Activated T-helper 2 cell treated with anti-CD3 and anti-CD28 coated beads, Interferon-gamma antibody, Interleukin-2, Interleukin-4, amounts not matched to agents 10 μg/mL and 5 μg/mL and 100 μg/mL, durations not matched to agents 14 hours and 24 hours and 36 hours (primary cell): ENCODE data around the gene DNAJB13. TPM values are rescaled to one million over a fixed set of nuclear protein-coding genes. Genes with fewer than 3 reads are reported as not detected.
"Not testable (repeated sequence)": the region's sequence is repeated elsewhere in the genome, so short reads cannot be mapped to it uniquely, and the experiment has no call there.

Source experiments
- DNase-seq: peaks from one replicate; pipeline ENCODE4 v3.0.0; 2021; ENCODE audit warnings: low spot score
- H3K27ac Mint-ChIP-seq: one replicate; pipeline ENCODE4 v1.8.0; 2021; ENCODE audit warnings: mixed read lengths
- H3K27me3 Mint-ChIP-seq: one replicate; pipeline ENCODE4 v1.8.0; 2021; ENCODE audit warnings: low read depth, mixed read lengths
- H3K36me3 Mint-ChIP-seq: one replicate; pipeline ENCODE4 v1.8.0; 2021; ENCODE audit warnings: low read depth, mixed read lengths
- H3K4me1 Mint-ChIP-seq: one replicate; pipeline ENCODE4 v1.8.0; 2021; ENCODE audit warnings: low read depth, mixed read lengths
- H3K4me3 Mint-ChIP-seq: one replicate; pipeline ENCODE4 v1.8.0; 2021; ENCODE audit warnings: low read depth, mild to moderate bottlenecking, moderate library complexity, mixed read lengths
- H3K9me3 Mint-ChIP-seq: one replicate; pipeline ENCODE4 v1.8.0; 2021; ENCODE audit warnings: mixed read lengths
- intact Hi-C: fragments of 100-400 bp; cut with micrococcal nuclease; formaldehyde crosslinking; loops from one replicate; pipeline ENCODE4 v1.15.1; 2023
- total RNA-seq: library from RNA; stranded (reverse); gene quantifications from 2 replicates; pipeline ENCODE4 v1.2.3, GENCODE V29; 2022

Gene DNAJB13, protein sequence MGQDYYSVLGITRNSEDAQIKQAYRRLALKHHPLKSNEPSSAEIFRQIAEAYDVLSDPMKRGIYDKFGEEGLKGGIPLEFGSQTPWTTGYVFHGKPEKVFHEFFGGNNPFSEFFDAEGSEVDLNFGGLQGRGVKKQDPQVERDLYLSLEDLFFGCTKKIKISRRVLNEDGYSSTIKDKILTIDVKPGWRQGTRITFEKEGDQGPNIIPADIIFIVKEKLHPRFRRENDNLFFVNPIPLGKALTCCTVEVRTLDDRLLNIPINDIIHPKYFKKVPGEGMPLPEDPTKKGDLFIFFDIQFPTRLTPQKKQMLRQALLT
- 0.44 and 0.52 TPM in 2 replicates for total RNA-seq

DNA sequence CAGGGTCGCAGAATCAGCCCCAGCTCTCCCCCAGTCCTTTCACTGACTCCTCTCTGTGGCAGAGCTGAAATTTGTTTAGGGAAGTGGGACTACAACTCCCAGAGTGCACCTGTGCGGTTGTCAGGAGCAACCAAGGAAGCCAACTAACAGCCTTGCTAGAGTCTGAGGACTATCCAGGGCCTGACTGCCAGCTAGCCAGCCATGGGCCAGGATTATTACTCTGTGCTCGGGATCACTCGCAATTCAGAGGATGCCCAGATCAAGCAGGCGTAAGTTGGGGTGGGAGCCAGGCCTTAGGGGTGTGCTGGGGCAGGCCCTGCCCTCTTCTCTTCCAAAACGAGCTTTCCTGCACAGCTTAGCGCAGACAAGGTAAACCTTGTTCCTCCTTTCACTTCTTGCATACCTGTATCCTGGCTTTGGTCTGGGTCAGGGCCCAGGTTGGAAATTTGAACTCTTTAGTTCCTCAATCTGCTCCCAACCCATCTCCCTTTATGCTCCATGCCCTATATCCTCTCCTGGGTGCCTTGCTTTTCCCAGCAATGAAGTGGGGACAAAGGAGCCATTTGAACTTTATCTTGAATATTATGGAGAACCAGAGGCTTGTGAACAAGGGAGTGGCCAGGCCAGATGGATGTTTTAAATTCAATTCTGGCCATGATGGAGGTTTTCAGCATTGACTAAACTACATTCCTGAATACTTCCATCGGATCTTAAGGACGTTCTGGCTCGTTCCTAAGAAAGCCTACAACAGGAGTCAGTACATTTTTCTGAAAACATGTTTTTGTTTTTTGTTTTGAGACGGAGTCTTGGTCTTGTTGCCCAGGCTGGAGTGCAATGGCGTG, at the start of gene DNAJB13:
Gene DNAJB13, plus strand, starts transcription at position 158 of the 842 bp plus-strand sequence. Its CDS starts 44 bp downstream, at position 202.
- H3K4me3 Mint-ChIP-seq, result no peak within 1 kb of the TSS
- H3K4me1 Mint-ChIP-seq, result peaks cover under 1% of the 10 kb centered on the region
- H3K36me3 Mint-ChIP-seq, result no peaks in the 10 kb centered on the region
- peaks cover 4% of the 10 kb centered on the region for H3K27me3 Mint-ChIP-seq
- no peak for DNase-seq
- intact Hi-C loops, result no loop called here
- H3K27ac Mint-ChIP-seq, result no peak within 1 kb of the TSS
- no peaks in the 10 kb centered on the region for H3K9me3 Mint-ChIP-seq

DNA sequence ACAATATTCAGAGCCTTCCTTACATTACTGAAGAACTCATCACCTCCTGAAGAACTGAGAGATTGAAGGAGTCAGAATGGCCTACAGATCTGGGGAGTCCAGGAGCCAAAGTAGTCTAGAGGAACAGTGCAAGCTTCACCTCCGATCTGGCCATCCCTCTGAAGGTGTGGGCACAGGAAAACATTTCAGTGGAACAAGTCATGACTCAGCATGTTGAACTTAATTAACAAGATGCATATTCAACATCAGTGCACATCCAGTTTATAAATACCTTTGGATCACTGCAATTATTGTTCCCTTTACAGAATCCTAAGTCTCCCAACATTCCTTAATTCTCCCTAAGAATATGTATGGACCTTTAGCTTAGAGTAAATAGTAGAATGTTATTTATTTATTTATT, 48.5 kb upstream of the DNAJB13 start:
- H3K36me3 Mint-ChIP-seq, result peaks cover 34% of the 10 kb centered on the region

DNA sequence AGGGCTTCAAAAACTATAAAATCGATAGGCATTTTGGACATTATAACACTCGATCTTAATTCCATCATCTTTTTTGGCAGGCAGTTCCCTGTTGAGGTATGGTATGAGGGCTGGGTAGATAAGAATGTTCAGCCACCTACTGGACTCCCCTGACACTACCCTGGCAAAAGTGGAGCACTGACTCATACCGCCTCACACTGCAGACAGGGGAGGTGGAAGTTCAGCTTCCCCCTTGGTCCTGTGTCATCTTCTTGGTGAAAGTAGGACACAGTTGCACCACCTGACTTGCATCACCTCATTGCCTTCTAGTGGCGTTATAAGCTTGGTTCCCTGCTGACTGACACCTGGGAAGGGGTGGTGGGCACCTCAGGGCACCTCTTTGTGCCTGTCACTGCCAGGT, 43.6 kb upstream of the DNAJB13 start:
- DNase-seq, result no peak
- H3K36me3 Mint-ChIP-seq, result peaks cover 26% of the 10 kb centered on the region

More for the DNA sequence above, 48.5 kb upstream of the DNAJB13 start:
- intact Hi-C loops, result no loop called here
- DNase-seq, result no peak
- Mint-ChIP-seq H3K9me3 (no peaks in the 10 kb centered on the region), H3K4me3 (no peak overlapping the region), H3K27ac (no peak overlapping the region), H3K4me1 (no peaks in the 10 kb centered on the region), H3K27me3 (no peaks in the 10 kb centered on the region)

DNA sequence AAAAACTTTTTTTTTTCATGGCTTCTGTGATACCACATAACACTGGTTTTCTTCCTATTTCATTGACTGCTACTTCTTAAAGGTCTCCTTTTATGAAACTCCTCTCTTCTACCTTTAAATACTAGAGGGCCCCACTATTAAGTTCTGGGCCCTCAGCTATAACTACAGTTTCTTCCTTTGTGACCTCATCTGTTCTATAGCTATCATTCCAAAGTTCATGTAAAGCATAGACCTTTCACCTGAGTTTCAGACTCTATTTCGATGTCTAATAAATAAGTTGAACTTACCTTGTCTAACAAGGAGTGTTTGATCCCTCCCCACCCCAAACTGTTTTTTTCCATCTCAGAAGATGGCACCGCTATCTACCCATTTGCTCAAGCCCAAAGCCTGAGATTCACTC, 38.8 kb upstream of the DNAJB13 start:
- Mint-ChIP-seq H3K4me1 (no peaks in the 10 kb centered on the region), H3K27ac (no peak overlapping the region), H3K36me3 (peaks cover 47% of the 10 kb centered on the region), H3K27me3 (no peaks in the 10 kb centered on the region), H3K4me3 (no peak overlapping the region), H3K9me3 (no peaks in the 10 kb centered on the region)
- no peak for DNase-seq
- intact Hi-C loops, result no loop called here

More for the DNA sequence above, 43.6 kb upstream of the DNAJB13 start:
- Mint-ChIP-seq H3K4me1 (no peaks in the 10 kb centered on the region), H3K9me3 (no peaks in the 10 kb centered on the region), H3K27me3 (no peaks in the 10 kb centered on the region), H3K27ac (no peak overlapping the region), H3K4me3 (no peak overlapping the region)
- intact Hi-C loops, result no loop called here

DNA sequence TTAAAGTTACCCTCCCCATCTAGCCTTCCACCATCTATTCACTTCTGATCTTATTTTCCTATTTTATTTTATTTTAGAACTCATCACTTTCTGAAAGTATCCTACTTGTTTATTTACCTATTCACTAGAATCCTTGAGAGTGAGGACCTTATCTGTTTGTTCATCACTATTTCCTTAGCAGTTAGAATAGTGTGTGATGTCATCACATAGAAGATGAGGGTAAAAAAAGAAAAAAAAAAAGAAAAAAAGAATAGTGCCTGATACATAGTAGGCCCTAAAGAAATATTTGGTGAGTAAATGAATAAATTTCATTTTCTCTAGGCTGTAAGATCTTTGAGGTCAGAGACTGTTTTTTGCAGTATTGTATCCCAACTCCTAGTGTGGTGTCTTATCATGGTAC, 37.4 kb upstream of the DNAJB13 start:
- DNase-seq, result no peak
- peaks cover 51% of the 10 kb centered on the region for H3K36me3 Mint-ChIP-seq
- no peak overlapping the region for H3K4me3 Mint-ChIP-seq
- intact Hi-C loops, result no loop called here
- no peak overlapping the region for H3K27ac Mint-ChIP-seq
- no peaks in the 10 kb centered on the region for H3K27me3 Mint-ChIP-seq
- H3K4me1 Mint-ChIP-seq, result no peaks in the 10 kb centered on the region
- no peaks in the 10 kb centered on the region for H3K9me3 Mint-ChIP-seq

DNA sequence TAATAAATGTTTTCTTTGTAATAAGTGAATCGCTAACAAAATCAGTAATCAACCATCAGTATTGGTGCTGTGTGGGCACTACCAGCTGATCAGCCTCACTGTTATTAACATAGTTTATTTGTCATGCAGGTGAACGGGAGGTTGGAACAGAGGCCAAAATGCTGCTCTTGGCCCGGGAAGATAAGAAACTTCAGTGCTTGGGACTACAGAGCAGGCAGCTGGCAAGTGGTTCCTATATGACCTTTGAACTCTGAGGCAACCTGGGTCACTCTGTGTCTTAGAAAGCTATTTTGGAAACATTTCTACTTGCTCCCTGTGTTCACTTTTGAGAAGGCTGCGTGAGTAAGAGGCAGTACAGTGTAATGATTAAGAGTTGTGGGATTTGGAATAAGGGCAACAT, 36.5 kb upstream of the DNAJB13 start:
- Mint-ChIP-seq H3K36me3 (peaks cover 56% of the 10 kb centered on the region), H3K27me3 (no peaks in the 10 kb centered on the region), H3K9me3 (no peaks in the 10 kb centered on the region), H3K27ac (no peak overlapping the region), H3K4me3 (no peak overlapping the region), H3K4me1 (no peaks in the 10 kb centered on the region)
- intact Hi-C loops, result no loop called here
- DNase-seq, result no peak

DNA sequence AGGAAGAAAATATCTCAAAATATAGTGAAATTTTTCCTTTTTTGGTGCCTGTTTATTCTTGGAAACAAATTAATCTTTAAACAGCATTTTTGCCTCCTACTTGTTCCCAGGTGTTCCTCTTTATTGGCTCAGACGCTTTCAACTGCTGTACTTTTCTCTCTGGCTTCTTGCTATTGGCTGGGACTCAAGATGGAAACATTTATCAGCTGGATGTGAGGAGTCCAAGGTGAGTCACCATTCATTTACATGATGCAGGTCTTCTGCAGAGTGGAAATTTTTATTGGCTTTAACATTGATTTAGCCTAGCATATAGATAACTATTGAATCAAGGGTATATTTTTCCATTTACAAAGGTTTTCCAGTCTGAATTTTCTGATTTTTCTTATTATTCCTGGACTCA, 34.4 kb upstream of the DNAJB13 start:
- no peaks in the 10 kb centered on the region for H3K4me1 Mint-ChIP-seq
- peaks cover 56% of the 10 kb centered on the region for H3K36me3 Mint-ChIP-seq
- H3K27ac Mint-ChIP-seq, result no peak overlapping the region
- DNase-seq, result no peak
- intact Hi-C loops, result no loop called here
- no peak overlapping the region for H3K4me3 Mint-ChIP-seq
- no peaks in the 10 kb centered on the region for H3K27me3 Mint-ChIP-seq
- no peaks in the 10 kb centered on the region for H3K9me3 Mint-ChIP-seq

DNA sequence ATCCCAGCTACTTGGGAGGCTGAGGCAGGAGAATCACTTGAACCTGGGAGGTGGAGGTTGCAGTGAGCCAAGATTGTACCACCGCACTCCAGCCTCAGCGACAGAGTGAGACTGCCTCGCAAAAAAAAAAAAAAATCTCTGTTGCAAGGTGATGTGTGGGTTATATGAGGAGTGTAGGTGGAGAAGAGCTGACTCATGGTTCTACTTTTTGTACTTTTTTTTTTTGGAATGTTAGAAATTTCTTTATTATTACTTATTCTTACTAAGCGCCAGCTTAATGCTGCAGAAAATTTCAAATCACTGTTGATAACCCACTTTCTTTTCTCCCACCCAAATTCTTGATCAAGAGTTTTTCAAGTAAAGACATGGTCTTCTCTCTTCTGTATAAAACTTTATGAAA, 29.6 kb upstream of the DNAJB13 start:
- DNase-seq, result no peak
- Mint-ChIP-seq H3K4me1 (no peaks in the 10 kb centered on the region), H3K9me3 (no peaks in the 10 kb centered on the region), H3K27ac (no peak overlapping the region), H3K4me3 (no peak overlapping the region), H3K27me3 (no peaks in the 10 kb centered on the region), H3K36me3 (peaks cover 43% of the 10 kb centered on the region)
- intact Hi-C loops, result no loop called here

DNA sequence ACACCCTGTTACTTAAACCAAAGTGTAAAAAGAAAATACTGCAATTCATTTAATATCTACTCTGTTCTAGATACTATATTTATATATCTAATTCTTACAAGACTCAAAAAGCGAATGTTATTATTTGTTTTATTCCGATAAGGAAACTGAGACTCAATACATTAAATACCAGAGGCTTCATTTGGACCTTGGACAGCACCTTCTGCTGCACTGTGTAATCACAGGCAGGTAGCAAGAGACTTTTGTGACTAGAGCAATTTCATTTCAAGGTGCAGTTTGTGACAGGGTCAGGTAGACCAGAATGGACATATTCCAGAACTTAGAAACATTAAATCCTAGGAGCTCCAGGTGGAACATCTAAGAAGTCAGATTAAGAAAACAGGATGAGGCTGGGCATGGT, 21.4 kb upstream of the DNAJB13 start:
- no peaks in the 10 kb centered on the region for H3K4me1 Mint-ChIP-seq
- no peaks in the 10 kb centered on the region for H3K27me3 Mint-ChIP-seq
- intact Hi-C loops, result no loop called here
- no peak overlapping the region for H3K27ac Mint-ChIP-seq
- peaks cover 29% of the 10 kb centered on the region for H3K36me3 Mint-ChIP-seq
- H3K4me3 Mint-ChIP-seq, result no peak overlapping the region
- no peak for DNase-seq
- no peaks in the 10 kb centered on the region for H3K9me3 Mint-ChIP-seq

DNA sequence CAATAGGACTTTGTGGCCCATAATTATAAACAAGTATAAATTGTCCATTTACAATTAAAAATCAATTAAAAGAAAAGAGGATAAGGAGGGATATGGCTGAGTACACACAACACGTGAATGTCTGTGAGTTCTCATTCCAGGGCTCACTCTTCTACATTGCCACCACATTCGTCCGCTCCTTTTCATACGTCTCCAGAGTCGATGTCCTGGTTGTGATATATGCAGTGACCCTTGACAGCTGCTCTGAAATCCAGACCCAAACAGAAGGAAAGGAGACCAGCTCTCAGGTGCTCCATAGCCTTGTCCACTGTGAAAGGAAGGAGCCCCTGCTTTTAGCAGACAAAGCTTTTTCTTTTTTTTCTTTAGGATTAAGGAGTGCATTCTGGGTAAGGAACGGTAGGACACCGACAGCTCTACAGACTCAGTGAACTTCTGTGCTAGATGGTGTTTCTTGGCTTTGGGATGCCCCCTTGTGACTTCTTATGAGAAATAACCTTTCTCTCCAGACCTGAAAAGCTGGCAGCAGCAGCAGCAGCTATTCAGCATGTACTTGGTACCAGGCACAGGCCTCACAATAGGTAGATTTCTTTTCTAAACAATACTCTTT, 19.7 kb upstream of the DNAJB13 start:
- Mint-ChIP-seq H3K27ac (no peak overlapping the region), H3K27me3 (no peaks in the 10 kb centered on the region), H3K36me3 (peaks cover 26% of the 10 kb centered on the region), H3K4me3 (no peak overlapping the region), H3K9me3 (no peaks in the 10 kb centered on the region), H3K4me1 (no peaks in the 10 kb centered on the region)
- no peak for DNase-seq
- intact Hi-C loops, result no loop called here

DNA sequence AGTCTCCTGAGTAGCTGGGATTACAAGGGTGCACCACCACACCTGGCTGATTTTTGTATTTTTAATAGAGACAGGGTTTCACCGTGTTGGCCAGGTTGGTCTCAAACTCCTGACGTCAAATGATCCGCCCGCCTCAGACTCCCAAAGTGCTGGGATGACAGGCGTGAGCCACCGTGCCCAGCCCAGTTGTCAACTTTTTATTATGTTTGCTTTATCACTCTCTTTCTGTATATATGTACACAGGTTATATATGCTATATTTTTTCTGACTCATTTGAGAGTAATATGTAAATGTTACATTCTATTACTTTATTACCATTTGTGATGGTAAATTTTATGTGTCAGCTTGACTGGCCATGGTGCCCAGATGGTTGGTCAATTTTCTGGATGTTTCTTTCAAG, 18.9 kb upstream of the DNAJB13 start:
- Mint-ChIP-seq H3K4me1 (no peaks in the 10 kb centered on the region), H3K9me3 (no peaks in the 10 kb centered on the region), H3K27ac (no peak overlapping the region), H3K4me3 (no peak overlapping the region), H3K27me3 (no peaks in the 10 kb centered on the region), H3K36me3 (peaks cover 27% of the 10 kb centered on the region)
- DNase-seq, result no peak
- intact Hi-C loops, result no loop called here

DNA sequence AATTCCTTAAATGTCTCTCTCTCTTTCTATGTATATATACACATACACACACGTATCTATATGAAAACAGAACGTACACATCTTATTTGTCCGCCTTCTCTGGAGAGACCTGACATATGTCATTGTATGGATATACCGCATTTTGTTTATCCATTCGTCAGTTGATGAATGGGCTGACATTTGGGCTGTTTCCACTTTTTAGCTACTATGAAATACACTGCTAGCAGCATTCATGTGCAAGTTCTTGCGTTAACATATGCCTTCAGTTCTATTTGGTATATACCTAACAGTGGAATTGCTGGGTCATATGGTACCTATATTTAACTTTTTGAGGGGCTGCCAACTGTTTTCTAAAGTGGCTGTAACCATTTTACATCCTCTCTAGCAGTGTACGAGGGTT, 18.0 kb upstream of the DNAJB13 start:
- Mint-ChIP-seq H3K27me3 (no peaks in the 10 kb centered on the region), H3K36me3 (peaks cover 20% of the 10 kb centered on the region), H3K27ac (no peak overlapping the region), H3K4me1 (no peaks in the 10 kb centered on the region), H3K4me3 (no peak overlapping the region), H3K9me3 (no peaks in the 10 kb centered on the region)
- intact Hi-C loops, result no loop called here
- DNase-seq, result no peak

DNA sequence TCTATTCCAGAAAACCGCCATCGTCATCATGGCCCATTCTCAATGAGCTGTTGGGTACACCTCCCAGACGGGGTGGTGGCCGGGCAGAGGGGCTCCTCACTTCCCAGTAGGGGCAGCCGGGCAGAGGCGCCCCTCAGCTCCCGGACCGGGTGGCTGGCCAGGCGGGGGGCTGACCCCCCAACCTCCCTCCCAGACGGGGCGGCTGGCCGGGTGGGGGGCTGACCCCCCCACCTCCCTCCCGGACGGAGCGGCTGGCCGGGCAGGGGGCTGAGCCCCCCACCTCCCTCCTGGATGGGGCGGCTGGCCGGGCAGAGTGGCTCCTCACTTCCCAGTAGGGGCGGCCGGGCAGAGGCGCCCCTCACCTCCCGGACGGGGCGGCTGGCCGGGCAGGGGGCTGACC, 14.8 kb upstream of the DNAJB13 start:
- H3K4me1 Mint-ChIP-seq, DNase-seq, H3K4me3 Mint-ChIP-seq, H3K27ac Mint-ChIP-seq, H3K27me3 Mint-ChIP-seq, intact Hi-C loops, H3K9me3 Mint-ChIP-seq: not testable (repeated sequence)
- peaks cover 20% of the 10 kb centered on the region for H3K36me3 Mint-ChIP-seq
